Vagina (tissue), 2 donors: ENCODE measurements around the gene RALGAPA1. TPM values are rescaled to one million over a fixed set of nuclear protein-coding genes. Genes with fewer than 3 reads are reported as not detected.
A peak's percentile ranks its signal among the peaks of the same experiment; 100 is the strongest.

ENCODE experiments used
- DNase-seq, 2 donors: peaks; one replicate each; pipeline ENCODE4 v3.0.0-alpha.2; 2017; ENCODE audit errors: extremely low spot score in 2 of 2
- H3K27ac ChIP-seq: fragments of 200-600 bp; sonication (generic); one replicate; pipeline ENCODE4 v1.5.1; 2019
- H3K27me3 ChIP-seq: fragments of 200-600 bp; sonication (generic); one replicate; pipeline ENCODE4 v1.5.1; 2019
- H3K36me3 ChIP-seq, 2 donors: fragments of 200-600 bp; sonication (generic); one replicate each; pipeline ENCODE4 v1.5.1; 2017 to 2019
- H3K4me1 ChIP-seq: fragments of 200-600 bp; sonication (generic); one replicate; pipeline ENCODE4 v1.5.1; 2019
- H3K4me3 ChIP-seq, 2 donors: fragments of 200-600 bp; sonication (generic); 1 replicate in 1 of 2; 2 replicates in 1 of 2; pipeline ENCODE4 v1.5.1; 2016 to 2019
- H3K9me3 ChIP-seq: fragments of 200-600 bp; sonication (generic); one replicate; pipeline ENCODE4 v1.5.1; 2019
- POLR2A ChIP-seq, 2 donors: fragments of 450-650 bp; IDR thresholded peaks; one replicate each; pipeline ENCODE4 v1.6.1; 2017; ENCODE audit warnings: antibody characterized with exemption in 2 of 2, mild to moderate bottlenecking in 2 of 2, moderate library complexity in 2 of 2
- POLR2AphosphoS5 ChIP-seq, 2 donors: sonication (generic); formaldehyde crosslinking; IDR thresholded peaks; one replicate each; pipeline ENCODE4 v1.9.0; 2017; ENCODE audit warnings: antibody characterized with exemption in 2 of 2, mild to moderate bottlenecking in 2 of 2, low read depth in 1 of 2; ENCODE audit not compliant: insufficient read depth in 1 of 2
- intact Hi-C: fragments of 100-400 bp; cut with DNase I; formaldehyde crosslinking; loops from one replicate; pipeline ENCODE4 v1.15.1; 2023
- total RNA-seq: library from RNA; depleted of rRNA; stranded (reverse); fragments of >200 nt; gene quantifications from one replicate; pipeline ENCODE4 v1.2.3, GENCODE V29; 2016
- TF ChIP-seq, protein P1 (sequence below), 3 experiments: fragments of 450-650 bp in 2 of 3; fragments of 200-600 bp in 1 of 3; sonication (generic) in 1 of 3; IDR thresholded peaks; one replicate each; pipeline ENCODE4 v1.5.1; 2017 to 2019; ENCODE audit warnings: antibody characterized with exemption in 3 of 3, mild to moderate bottlenecking in 2 of 3, moderate library complexity in 2 of 3

Gene RALGAPA1
- total RNA-seq, 1 donor from 2014 or later = 77.8 TPM

GRCh38 chr14:35682802-35683201 lies 126.3 kb downstream of the RALGAPA1 start:
- no peak for DNase-seq
- intact Hi-C loops = no loop called here
- Histone ChIP-seq H3K9me3 (no peaks in the 10 kb centered on the region), H3K27ac (no peak overlapping the region), H3K4me3 (no peak overlapping the region), H3K27me3 (no peaks in the 10 kb centered on the region), H3K4me1 (no peaks in the 10 kb centered on the region), H3K36me3 (peaks cover 0 to 25% of the 10 kb centered on the region in 2 donors)
- TF ChIP-seq POLR2A (IDR thresholded peaks at IDR 0.05) (no peak), POLR2AphosphoS5 (IDR thresholded peaks at IDR 0.05; ENCODE audit: insufficient read depth in 1 of 2, low read depth in 1 of 2) (no peak)
- TF ChIP-seq, protein P1, sequence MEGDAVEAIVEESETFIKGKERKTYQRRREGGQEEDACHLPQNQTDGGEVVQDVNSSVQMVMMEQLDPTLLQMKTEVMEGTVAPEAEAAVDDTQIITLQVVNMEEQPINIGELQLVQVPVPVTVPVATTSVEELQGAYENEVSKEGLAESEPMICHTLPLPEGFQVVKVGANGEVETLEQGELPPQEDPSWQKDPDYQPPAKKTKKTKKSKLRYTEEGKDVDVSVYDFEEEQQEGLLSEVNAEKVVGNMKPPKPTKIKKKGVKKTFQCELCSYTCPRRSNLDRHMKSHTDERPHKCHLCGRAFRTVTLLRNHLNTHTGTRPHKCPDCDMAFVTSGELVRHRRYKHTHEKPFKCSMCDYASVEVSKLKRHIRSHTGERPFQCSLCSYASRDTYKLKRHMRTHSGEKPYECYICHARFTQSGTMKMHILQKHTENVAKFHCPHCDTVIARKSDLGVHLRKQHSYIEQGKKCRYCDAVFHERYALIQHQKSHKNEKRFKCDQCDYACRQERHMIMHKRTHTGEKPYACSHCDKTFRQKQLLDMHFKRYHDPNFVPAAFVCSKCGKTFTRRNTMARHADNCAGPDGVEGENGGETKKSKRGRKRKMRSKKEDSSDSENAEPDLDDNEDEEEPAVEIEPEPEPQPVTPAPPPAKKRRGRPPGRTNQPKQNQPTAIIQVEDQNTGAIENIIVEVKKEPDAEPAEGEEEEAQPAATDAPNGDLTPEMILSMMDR (IDR thresholded peaks at IDR 0.05) = no peak

DNA sequence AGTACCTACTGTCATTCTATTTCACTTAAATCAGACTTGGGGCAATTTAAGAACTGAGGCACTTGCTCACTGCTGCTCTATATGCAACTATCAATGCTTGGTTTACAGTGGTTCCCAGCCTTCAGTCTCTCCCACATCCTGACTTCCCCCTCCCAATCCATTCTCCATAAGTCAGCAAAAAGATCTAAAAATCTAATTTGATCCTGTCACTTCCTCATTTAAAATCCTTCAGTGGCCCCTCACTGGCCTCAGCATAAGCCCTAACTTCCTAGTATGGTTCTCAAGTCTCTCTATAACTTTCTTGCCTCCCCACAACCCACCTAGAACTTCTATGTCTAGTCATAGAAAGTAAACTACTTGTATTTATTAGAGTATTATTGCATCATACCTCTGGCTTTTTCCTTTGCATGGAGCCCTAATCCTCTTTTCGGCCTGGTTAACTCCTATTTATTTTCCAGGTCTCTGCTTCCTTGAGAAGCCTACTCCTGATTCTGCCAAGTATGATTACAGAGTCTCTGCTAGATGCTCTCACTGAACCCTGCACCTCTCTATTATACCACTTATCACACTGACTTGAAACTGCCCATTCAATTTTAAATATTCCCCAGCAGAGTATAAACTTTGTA lies 130.6 kb downstream of the RALGAPA1 start:
- no peak for DNase-seq
- intact Hi-C loops = no loop called here
- TF ChIP-seq, protein P1 (IDR thresholded peaks at IDR 0.05) = no peak
- no peak for TF ChIP-seq POLR2AphosphoS5 (IDR thresholded peaks at IDR 0.05; ENCODE audit: insufficient read depth in 1 of 2, low read depth in 1 of 2)
- TF ChIP-seq POLR2A (IDR thresholded peaks at IDR 0.05) = no peak

GRCh38 chr14:35669782-35670181 lies 139.3 kb downstream of the RALGAPA1 start:
- H3K27me3 ChIP-seq = no peaks in the 10 kb centered on the region
- DNase-seq = no peak
- H3K4me3 ChIP-seq = no peak overlapping the region
- H3K9me3 ChIP-seq = no peaks in the 10 kb centered on the region
- peaks cover 0 to 19% of the 10 kb centered on the region in 2 donors for H3K36me3 ChIP-seq
- no peaks in the 10 kb centered on the region for H3K4me1 ChIP-seq
- H3K27ac ChIP-seq = no peak overlapping the region
- TF ChIP-seq POLR2A (IDR thresholded peaks at IDR 0.05) (no peak), POLR2AphosphoS5 (IDR thresholded peaks at IDR 0.05; ENCODE audit: insufficient read depth in 1 of 2, low read depth in 1 of 2) (peak in 1 of 2 donors; percentile 77)
- TF ChIP-seq, protein P1 (IDR thresholded peaks at IDR 0.05) = no peak
- intact Hi-C loops = no loop called here

More for the DNA sequence above, 130.6 kb downstream of the RALGAPA1 start:
- Histone ChIP-seq H3K27ac (no peak overlapping the region), H3K4me3 (no peak overlapping the region), H3K27me3 (no peaks in the 10 kb centered on the region), H3K9me3 (no peaks in the 10 kb centered on the region), H3K4me1 (no peaks in the 10 kb centered on the region), H3K36me3 (peaks cover 0 to 50% of the 10 kb centered on the region in 2 donors)

GRCh38 chr14:35666429-35667043 lies 142.6 kb downstream of the RALGAPA1 start:
- intact Hi-C loops = no loop called here

More at GRCh38 chr14:35666429-35667043, 142.6 kb downstream of the RALGAPA1 start:
- TF ChIP-seq POLR2A (IDR thresholded peaks at IDR 0.05) = no peak
- no peak for TF ChIP-seq POLR2AphosphoS5 (IDR thresholded peaks at IDR 0.05; ENCODE audit: insufficient read depth in 1 of 2, low read depth in 1 of 2)
- TF ChIP-seq, protein P1 (IDR thresholded peaks at IDR 0.05) = no peak
- H3K27ac ChIP-seq = no peak overlapping the region
- no peaks in the 10 kb centered on the region for H3K9me3 ChIP-seq
- peaks cover 0 to 11% of the 10 kb centered on the region in 2 donors for H3K36me3 ChIP-seq
- no peak for DNase-seq
- H3K27me3 ChIP-seq = no peaks in the 10 kb centered on the region
- no peak overlapping the region for H3K4me3 ChIP-seq
- H3K4me1 ChIP-seq = no peaks in the 10 kb centered on the region
